Measurements from ENCODE around the gene TMCO1.

DNA sequence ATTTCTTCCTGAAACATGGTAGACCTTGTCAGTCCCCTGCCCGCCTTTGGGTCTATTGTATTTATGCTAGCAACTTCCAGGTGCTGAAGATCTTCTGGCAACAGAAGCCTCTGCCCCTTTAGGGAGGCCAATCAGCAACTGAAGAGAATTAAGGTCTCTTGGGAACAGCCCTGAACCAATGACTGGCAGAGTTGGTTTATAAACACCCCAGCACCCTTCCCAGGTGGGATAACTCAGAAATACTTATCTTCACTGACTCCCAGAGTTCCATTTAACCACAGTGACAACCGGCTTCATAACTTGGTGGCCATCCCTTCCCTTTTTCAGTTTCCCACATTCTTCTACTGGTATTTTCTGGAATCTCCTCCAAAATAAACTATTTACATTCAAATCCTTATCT, 27.2 kb upstream of the TMCO1 start:
- TF ChIP-seq, protein P1, sequence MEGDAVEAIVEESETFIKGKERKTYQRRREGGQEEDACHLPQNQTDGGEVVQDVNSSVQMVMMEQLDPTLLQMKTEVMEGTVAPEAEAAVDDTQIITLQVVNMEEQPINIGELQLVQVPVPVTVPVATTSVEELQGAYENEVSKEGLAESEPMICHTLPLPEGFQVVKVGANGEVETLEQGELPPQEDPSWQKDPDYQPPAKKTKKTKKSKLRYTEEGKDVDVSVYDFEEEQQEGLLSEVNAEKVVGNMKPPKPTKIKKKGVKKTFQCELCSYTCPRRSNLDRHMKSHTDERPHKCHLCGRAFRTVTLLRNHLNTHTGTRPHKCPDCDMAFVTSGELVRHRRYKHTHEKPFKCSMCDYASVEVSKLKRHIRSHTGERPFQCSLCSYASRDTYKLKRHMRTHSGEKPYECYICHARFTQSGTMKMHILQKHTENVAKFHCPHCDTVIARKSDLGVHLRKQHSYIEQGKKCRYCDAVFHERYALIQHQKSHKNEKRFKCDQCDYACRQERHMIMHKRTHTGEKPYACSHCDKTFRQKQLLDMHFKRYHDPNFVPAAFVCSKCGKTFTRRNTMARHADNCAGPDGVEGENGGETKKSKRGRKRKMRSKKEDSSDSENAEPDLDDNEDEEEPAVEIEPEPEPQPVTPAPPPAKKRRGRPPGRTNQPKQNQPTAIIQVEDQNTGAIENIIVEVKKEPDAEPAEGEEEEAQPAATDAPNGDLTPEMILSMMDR (IDR thresholded peaks at IDR 0.05): no peak
- no peak for TF ChIP-seq ZFX (IDR thresholded peaks at IDR 0.05; ENCODE audit: borderline replicate concordance)
